SU-DHL-6 (cell line): ENCODE measurements around the gene HJV.
"Not testable (repeated sequence)": the region's sequence is repeated elsewhere in the genome, so short reads cannot be mapped to it uniquely, and the experiment has no call there.

Experiments used
- H2AFZ ChIP-seq: fragments of 200-600 bp; sonication (generic); 2 replicates; pipeline ENCODE4 v1.6.1; 2014; ENCODE audit warnings: low read depth, mild to moderate bottlenecking, moderate library complexity, mixed read lengths, antibody characterized with exemption, low read length; ENCODE audit not compliant: severe bottlenecking
- H3F3A ChIP-seq: fragments of 200-600 bp; shearing (Covaris generic); 2 replicates; pipeline ENCODE4 v1.6.0; 2016; ENCODE audit warnings: antibody characterized with exemption, mild to moderate bottlenecking; ENCODE audit not compliant: insufficient read depth
- H3K27ac ChIP-seq: fragments of 200-600 bp; sonication (generic); 2 replicates; pipeline ENCODE4 v1.5.1; 2016; ENCODE audit warnings: low read depth, mild to moderate bottlenecking, low read length, moderate library complexity, mixed read lengths
- H3K27me3 ChIP-seq: fragments of 200-600 bp; sonication (generic), shearing (Covaris generic); 2 replicates; pipeline ENCODE4 v1.6.0; 2014; ENCODE audit warnings: mild to moderate bottlenecking, low read length
- H3K36me3 ChIP-seq: fragments of 200-600 bp; sonication (generic); 2 replicates; pipeline ENCODE4 v1.6.1; 2014; ENCODE audit warnings: mild to moderate bottlenecking, low read length, mixed read lengths
- H3K4me2 ChIP-seq: fragments of 300-600, 200-600 bp; shearing (Covaris generic), sonication (generic); 2 replicates; pipeline ENCODE4 v1.6.0; 2014; ENCODE audit warnings: low read length, low read depth, mild to moderate bottlenecking; ENCODE audit not compliant: poor library complexity, severe bottlenecking
- H3K4me3 ChIP-seq: fragments of 200-600 bp; sonication (generic); 2 replicates; pipeline ENCODE4 v1.5.1; 2014; ENCODE audit warnings: antibody characterized with exemption, low read length, mild to moderate bottlenecking, mixed read lengths; ENCODE audit not compliant: insufficient read depth, poor library complexity, severe bottlenecking
- H3K79me2 ChIP-seq: fragments of 200-600 bp; sonication (generic); 2 replicates; pipeline ENCODE4 v1.6.1; 2014; ENCODE audit warnings: mild to moderate bottlenecking, low read length, moderate library complexity; ENCODE audit not compliant: insufficient read depth
- H3K9ac ChIP-seq: fragments of 200-600 bp; sonication (generic); 2 replicates; pipeline ENCODE4 v1.7.0; 2014; ENCODE audit warnings: mild to moderate bottlenecking, low read length
- H3K9me2 ChIP-seq: fragments of 200-600 bp; sonication (generic); replicated peaks from 2 replicates; pipeline ENCODE4 v1.6.1; 2014; ENCODE audit warnings: low read length; ENCODE audit not compliant: insufficient read depth
- H3K9me3 ChIP-seq: fragments of 200-600 bp; sonication (generic); 2 replicates; pipeline ENCODE4 v1.6.1; 2014; ENCODE audit warnings: low read length, mixed read lengths; ENCODE audit not compliant: insufficient read depth
- H4K20me1 ChIP-seq: fragments of 200-600 bp; sonication (generic); 2 replicates; pipeline ENCODE4 v1.6.1; 2014; ENCODE audit warnings: low read depth, mild to moderate bottlenecking, antibody characterized with exemption, low read length, moderate library complexity, mixed read lengths
- CTCF ChIP-seq: fragments of 200-600 bp; sonication (generic); IDR thresholded peaks from one replicate; pipeline ENCODE4 v1.5.1; 2017; ENCODE audit warnings: antibody characterized with exemption, mild to moderate bottlenecking, low read length, moderate library complexity; ENCODE audit not compliant: insufficient read depth, poor library complexity, severe bottlenecking
- EZH2phosphoT487 ChIP-seq: fragments of 200-600 bp; sonication (generic), shearing (Covaris generic); conservative IDR thresholded peaks from 2 replicates; pipeline ENCODE4 v1.6.1; 2018; ENCODE audit warnings: mild to moderate bottlenecking, antibody characterized with exemption, low read length, moderate library complexity, mixed read lengths

HJV gene

DNA sequence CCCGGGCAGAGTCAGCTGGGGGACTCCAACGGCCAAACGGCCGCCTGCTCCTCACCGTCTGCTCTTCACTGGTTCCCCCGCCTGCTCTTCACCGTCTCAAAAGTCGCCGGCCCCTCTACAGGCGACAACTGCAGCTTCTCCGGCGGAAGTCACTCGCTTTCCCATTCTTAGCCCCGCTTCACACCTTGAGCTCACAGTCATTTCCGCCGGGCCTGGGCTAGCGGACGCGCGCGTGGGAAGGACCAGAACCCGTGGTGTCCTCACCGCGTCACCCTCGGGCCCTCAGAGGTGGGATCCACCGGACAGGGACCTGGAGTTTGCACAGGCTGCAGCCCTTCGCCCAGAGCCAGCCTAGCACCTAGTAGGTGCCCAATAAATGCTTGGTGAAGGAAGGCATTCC is 27.9 kb upstream of the HJV start:
- Histone ChIP-seq H2AFZ (no peak overlapping the region), H3K4me2 (no peak overlapping the region)
- TF ChIP-seq EZH2phosphoT487 (no peak), CTCF (no peak)

DNA sequence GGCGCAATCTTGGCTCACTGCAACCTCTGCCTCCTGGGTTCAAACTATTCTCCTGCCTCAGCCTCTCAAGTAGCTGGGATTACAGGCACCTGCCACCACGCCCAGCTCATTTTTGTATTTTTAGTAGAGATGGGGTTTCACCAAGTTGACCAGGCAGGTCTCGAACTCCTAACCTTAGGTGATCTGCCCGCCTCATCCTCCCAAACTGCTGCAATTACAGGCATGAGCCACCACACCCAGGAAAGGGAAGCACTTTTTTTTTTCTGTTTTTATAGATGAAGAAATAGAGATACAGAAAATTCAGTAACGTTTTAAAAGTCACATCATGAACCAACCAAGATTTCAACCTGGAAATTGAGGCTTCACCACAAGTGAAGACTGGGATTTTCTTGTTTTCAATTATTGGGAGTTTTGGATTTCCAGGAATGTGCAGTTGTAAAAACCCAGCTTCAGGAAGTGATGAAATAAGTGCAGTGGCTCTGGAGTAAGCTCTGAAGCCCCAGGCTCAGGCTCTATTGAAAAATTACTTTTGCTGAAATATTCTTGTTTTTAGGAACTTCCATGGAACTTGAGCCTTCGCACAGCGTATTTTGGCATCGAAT is 27.1 kb upstream of the HJV start:
- not testable (repeated sequence) for H3K4me2 ChIP-seq, H3K9ac ChIP-seq, H3K79me2 ChIP-seq, H3K36me3 ChIP-seq, H2AFZ ChIP-seq, H3K27ac ChIP-seq, H3K9me2 ChIP-seq, H3K9me3 ChIP-seq, H3K27me3 ChIP-seq, H4K20me1 ChIP-seq, H3K4me3 ChIP-seq
- H3F3A ChIP-seq = peaks cover 11% of the 10 kb centered on the region

More for the DNA sequence above, 27.9 kb upstream of the HJV start:
- H3K36me3 ChIP-seq = no peaks in the 10 kb centered on the region
- H3K27ac ChIP-seq = no peak overlapping the region
- peaks cover 11% of the 10 kb centered on the region for H3F3A ChIP-seq
- H3K27me3 ChIP-seq = no peaks in the 10 kb centered on the region
- H4K20me1 ChIP-seq = no peaks in the 10 kb centered on the region
- no peak overlapping the region for H3K4me3 ChIP-seq
- no peaks in the 10 kb centered on the region for H3K9me3 ChIP-seq
- no peaks in the 10 kb centered on the region for H3K9me2 ChIP-seq
- no peak overlapping the region for H3K9ac ChIP-seq
- no peaks in the 10 kb centered on the region for H3K79me2 ChIP-seq

GRCh38 chr1:146046664-146047063 is 25.1 kb upstream of the HJV start:
- Histone ChIP-seq H3F3A (peaks cover 8% of the 10 kb centered on the region), H3K36me3 (no peaks in the 10 kb centered on the region), H3K4me2 (no peak overlapping the region), H3K9ac (no peak overlapping the region), H4K20me1 (no peaks in the 10 kb centered on the region), H2AFZ (no peak overlapping the region), H3K27me3 (no peaks in the 10 kb centered on the region), H3K27ac (no peak overlapping the region), H3K9me3 (no peaks in the 10 kb centered on the region), H3K4me3 (no peak overlapping the region), H3K79me2 (no peaks in the 10 kb centered on the region), H3K9me2 (no peaks in the 10 kb centered on the region)
- TF ChIP-seq CTCF = no peak

- Histone ChIP-seq H3K9me3 (no peaks in the 10 kb centered on the region), H3K27ac (no peak overlapping the region), H3K36me3 (no peaks in the 10 kb centered on the region), H3F3A (peaks cover 29% of the 10 kb centered on the region), H3K9me2 (no peaks in the 10 kb centered on the region), H3K4me2 (no peak overlapping the region), H3K79me2 (no peaks in the 10 kb centered on the region), H4K20me1 (no peaks in the 10 kb centered on the region), H3K27me3 (no peaks in the 10 kb centered on the region), H3K9ac (no peak overlapping the region), H3K4me3 (no peak overlapping the region), H2AFZ (no peak overlapping the region)
- TF ChIP-seq EZH2phosphoT487 = no peak
- no peak for TF ChIP-seq CTCF
These were observed 18.3 kb upstream of the HJV start for GRCh38 chr1:146039844-146040194.
